Measurements from ENCODE around the gene SIPA1L3.
"Not testable (repeated sequence)": the region's sequence is repeated elsewhere in the genome, so short reads cannot be mapped to it uniquely, and the experiment has no call there.

Gene SIPA1L3

GRCh38 chr19:37909661-37910199 lies 2.7 kb downstream of the SIPA1L3 start:
- no peak for DNase-seq

- no peak for DNase-seq
Observed at GRCh38 chr19:37914908-37915307, 7.9 kb downstream of the SIPA1L3 start.

GRCh38 chr19:37920591-37921450 lies 13.8 kb downstream of the SIPA1L3 start:
- DNase-seq = no peak

GRCh38 chr19:37924573-37924972 lies 17.6 kb downstream of the SIPA1L3 start:
- not testable (repeated sequence) for DNase-seq

- DNase-seq = no peak
Observed at GRCh38 chr19:37925212-37925611, 18.2 kb downstream of the SIPA1L3 start.

- no peak for DNase-seq
Observed at GRCh38 chr19:37926255-37926654, 19.2 kb downstream of the SIPA1L3 start.

GRCh38 chr19:37926711-37927110 lies 19.7 kb downstream of the SIPA1L3 start:
- no peak for DNase-seq

- DNase-seq = peak; percentile 42
Observed at GRCh38 chr19:37928527-37929286, 21.7 kb downstream of the SIPA1L3 start.

- no peak for DNase-seq
Observed at GRCh38 chr19:37929355-37929923, 22.4 kb downstream of the SIPA1L3 start.

- no peak for DNase-seq
Observed at GRCh38 chr19:37930416-37930815, 23.4 kb downstream of the SIPA1L3 start.

GRCh38 chr19:37931881-37932655 lies 25.1 kb downstream of the SIPA1L3 start:
- DNase-seq = peak; percentile 43

GRCh38 chr19:37932985-37933936 lies 26.3 kb downstream of the SIPA1L3 start:
- DNase-seq = peak; percentile 1

GRCh38 chr19:37933937-37934358 lies 26.9 kb downstream of the SIPA1L3 start:
- DNase-seq = no peak

GRCh38 chr19:37935341-37935740 lies 28.3 kb downstream of the SIPA1L3 start:
- no peak for DNase-seq

GRCh38 chr19:37936166-37936565 lies 29.2 kb downstream of the SIPA1L3 start:
- DNase-seq = no peak

GRCh38 chr19:37936886-37937285 lies 29.9 kb downstream of the SIPA1L3 start:
- no peak for DNase-seq

- DNase-seq = no peak
Observed at GRCh38 chr19:37938353-37938752, 31.3 kb downstream of the SIPA1L3 start.

- no peak for DNase-seq
Observed at GRCh38 chr19:37941782-37942515, 34.9 kb downstream of the SIPA1L3 start.

GRCh38 chr19:37942516-37942902 lies 35.5 kb downstream of the SIPA1L3 start:
- no peak for DNase-seq

- DNase-seq = no peak
Observed at GRCh38 chr19:37943480-37943879, 36.5 kb downstream of the SIPA1L3 start.

- no peak for DNase-seq
Observed at GRCh38 chr19:37946132-37946531, 39.1 kb downstream of the SIPA1L3 start.

All from inflammatory macrophage treated with lipopolysaccharide for 4 hours (primary cell).